ENCODE data around the gene IRGQ. TPM values are rescaled to one million over a fixed set of nuclear protein-coding genes. Genes with fewer than 3 reads are reported as not detected.

The IRGQ gene
- total and polyA plus RNA-seq, 11 donors = 7.4 to 36.1 (median 24.2) TPM

DNA sequence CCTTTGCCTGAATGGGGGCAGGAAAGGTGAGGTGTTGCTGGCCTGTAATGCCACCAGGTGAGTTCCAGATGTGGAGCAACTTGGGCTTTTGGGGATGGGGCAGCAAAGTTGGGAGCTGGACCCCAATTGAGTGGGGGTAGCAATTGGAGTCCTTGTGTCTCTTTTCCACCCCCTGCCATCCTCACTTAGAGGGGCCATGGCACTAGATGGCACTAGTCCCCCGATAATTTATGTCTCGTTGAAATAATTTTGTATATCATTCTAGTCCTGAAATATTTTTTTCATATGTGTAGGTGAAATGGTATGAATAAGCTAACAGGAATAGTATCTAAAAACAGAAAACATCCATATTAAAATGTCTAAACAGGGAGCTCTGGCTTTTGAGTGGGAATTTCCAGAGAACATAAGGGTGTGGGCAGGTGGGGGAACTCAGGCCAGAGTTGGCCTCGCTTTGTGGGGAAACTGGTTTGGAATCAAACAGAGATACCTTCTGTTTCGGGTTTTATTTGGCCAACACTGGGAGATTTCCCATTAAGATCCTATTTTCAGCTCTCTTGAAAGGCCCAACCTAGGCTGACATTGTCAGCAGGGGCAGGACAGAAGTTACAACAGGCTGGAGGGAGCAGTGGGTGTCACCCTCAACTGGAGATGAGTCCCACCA, 3.8 kb upstream of the IRGQ start:
- no peak for DNase-seq

GRCh38 chr19:43598445-43599240, 2.7 kb upstream of the IRGQ start:
- intact Hi-C loops (cut with DNase I) = loop anchor here in 2 of 10 donors (1.0 to 10.0 kb wide), 4 partner anchors 23 to 66 kb away; partner anchors contain the start of genes ZNF575 (in 2 of the 2), PINLYP (in 1 of the 2) and XRCC1 (in 1 of the 2)
- ATAC-seq (no peak), DNase-seq (no peak)
- no peak overlapping the region for H3K4me3 ChIP-seq
- TF ChIP-seq POLR2A (IDR thresholded peaks at IDR 0.05) = no peak
- TF ChIP-seq, protein P1, sequence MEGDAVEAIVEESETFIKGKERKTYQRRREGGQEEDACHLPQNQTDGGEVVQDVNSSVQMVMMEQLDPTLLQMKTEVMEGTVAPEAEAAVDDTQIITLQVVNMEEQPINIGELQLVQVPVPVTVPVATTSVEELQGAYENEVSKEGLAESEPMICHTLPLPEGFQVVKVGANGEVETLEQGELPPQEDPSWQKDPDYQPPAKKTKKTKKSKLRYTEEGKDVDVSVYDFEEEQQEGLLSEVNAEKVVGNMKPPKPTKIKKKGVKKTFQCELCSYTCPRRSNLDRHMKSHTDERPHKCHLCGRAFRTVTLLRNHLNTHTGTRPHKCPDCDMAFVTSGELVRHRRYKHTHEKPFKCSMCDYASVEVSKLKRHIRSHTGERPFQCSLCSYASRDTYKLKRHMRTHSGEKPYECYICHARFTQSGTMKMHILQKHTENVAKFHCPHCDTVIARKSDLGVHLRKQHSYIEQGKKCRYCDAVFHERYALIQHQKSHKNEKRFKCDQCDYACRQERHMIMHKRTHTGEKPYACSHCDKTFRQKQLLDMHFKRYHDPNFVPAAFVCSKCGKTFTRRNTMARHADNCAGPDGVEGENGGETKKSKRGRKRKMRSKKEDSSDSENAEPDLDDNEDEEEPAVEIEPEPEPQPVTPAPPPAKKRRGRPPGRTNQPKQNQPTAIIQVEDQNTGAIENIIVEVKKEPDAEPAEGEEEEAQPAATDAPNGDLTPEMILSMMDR (IDR thresholded peaks at IDR 0.05) = no peak
- no peak overlapping the region for H3K27ac ChIP-seq
- no peaks in the 10 kb centered on the region for H3K27me3 ChIP-seq
- 92 to 95% (median 93%) methylated on average over 11 to 19 of the region's 19 CpGs for WGBS, 4 donors
- H3K36me3 ChIP-seq = peaks cover 0 to 51% (median 40%) of the 10 kb centered on the region in 9 donors
- H3K4me1 ChIP-seq = peaks cover 8 to 41% (median 31%) of the 10 kb centered on the region in 12 donors
- no peaks in the 10 kb centered on the region for H3K9me3 ChIP-seq

More for the DNA sequence above, 3.8 kb upstream of the IRGQ start:
- Histone ChIP-seq H3K36me3 (peaks cover 0 to 41% (median 32%) of the 10 kb centered on the region in 9 donors), H3K4me1 (peaks cover 4 to 29% (median 20%) of the 10 kb centered on the region in 12 donors), H3K9me3 (no peaks in the 10 kb centered on the region), H3K27ac (no peak overlapping the region), H3K4me3 (no peak overlapping the region), H3K27me3 (no peaks in the 10 kb centered on the region)
- intact Hi-C loops (cut with DNase I) = loop anchor here in 2 of 10 donors (5.0 to 10.0 kb wide), 3 partner anchors 55 to 67 kb away; partner anchors contain the start of gene ZNF575 (in 2 of the 2)
- no peak for ATAC-seq
- TF ChIP-seq, protein P1 (IDR thresholded peaks at IDR 0.05) = no peak
- TF ChIP-seq POLR2A (IDR thresholded peaks at IDR 0.05) = no peak
- WGBS, 4 donors = 79 to 96% (median 87%) methylated on average over 4 of the region's 4 CpGs

DNA sequence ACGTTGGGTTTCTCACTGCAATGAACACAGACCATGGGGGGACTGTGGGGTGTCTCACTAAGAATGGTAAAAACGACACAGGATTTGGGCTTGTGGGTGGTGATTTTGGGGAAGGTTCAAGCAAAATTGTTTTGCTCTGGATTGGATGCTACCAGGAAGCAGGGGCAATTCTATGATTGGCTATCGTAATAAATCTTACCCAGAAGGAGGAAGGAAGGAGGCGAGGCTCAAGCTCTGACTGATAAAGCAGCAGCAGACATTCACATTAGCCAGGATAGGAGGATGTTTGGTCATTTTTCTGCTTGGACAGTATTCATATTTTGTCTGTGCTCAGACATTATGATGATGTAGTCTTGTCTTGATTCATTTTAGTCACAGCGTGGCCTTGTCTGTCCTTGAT, 1.9 kb upstream of the IRGQ start:
- intact Hi-C loops (cut with DNase I) = loop anchor here in 4 of 10 donors (1.0 to 10.0 kb wide), 6 partner anchors 23 to 66 kb away; partner anchors contain the start of genes ZNF575 (in 3 of the 4), PINLYP (in 2 of the 4) and XRCC1 (in 2 of the 4)
- no peaks in the 10 kb centered on the region for H3K27me3 ChIP-seq
- DNase-seq (no peak), ATAC-seq (no peak)
- peaks cover 8 to 46% (median 35%) of the 10 kb centered on the region in 12 donors for H3K4me1 ChIP-seq
- H3K4me3 ChIP-seq = peak overlapping the region in 2 of 12 donors; percentile 75 to 78
- H3K27ac ChIP-seq = no peak overlapping the region
- peaks cover 0 to 59% (median 47%) of the 10 kb centered on the region in 9 donors for H3K36me3 ChIP-seq
- TF ChIP-seq POLR2A (IDR thresholded peaks at IDR 0.05) = no peak
- TF ChIP-seq, protein P1 (IDR thresholded peaks at IDR 0.05) = no peak
- H3K9me3 ChIP-seq = no peaks in the 10 kb centered on the region
- 47 to 53% (median 49%) methylated on average over 5 of the region's 5 CpGs for WGBS, 4 donors
